CD4-positive, alpha-beta T cell (primary cell): ENCODE measurements around the gene KIF3C. TPM values are rescaled to one million over a fixed set of nuclear protein-coding genes. Genes with fewer than 3 reads are reported as not detected.

Experiments used
- ATAC-seq: fragments of 200-7000 bp; cut with Tn5 transposase; one replicate; pipeline ENCODE4 v1.10.0; 2022; ENCODE audit warnings: mild to moderate bottlenecking; ENCODE audit not compliant: poor library complexity
- CTCF ChIA-PET: fragments of 350-600 bp; sonication (Branson Sonifier 250); formaldehyde crosslinking; loops from one replicate; lab custom pipeline; 2021; ENCODE audit warnings: antibody characterized with exemption, inconsistent platforms; lab: Charles Lee
- POLR2A ChIA-PET: fragments of 350-600 bp; sonication (Branson Sonifier 250); formaldehyde crosslinking; loops from one replicate; lab custom pipeline; 2021; ENCODE audit warnings: antibody characterized with exemption, inconsistent platforms; lab: Charles Lee
- DNase-seq, 14 experiments: peaks; one replicate each; pipeline ENCODE4 v3.0.0-alpha.2; 2013 to 2020; ENCODE audit warnings: mixed read lengths in 2 of 14
- H3K27ac ChIP-seq, 2 donors: one replicate each; pipeline versions ENCODE4 v1.5.1 to v1.7.0; 2013; ENCODE audit warnings: low read length in 2 of 2, low read depth in 1 of 2, mild to moderate bottlenecking in 1 of 2
- H3K27me3 ChIP-seq, 2 experiments: 1 replicate in 1 of 2; 2 replicates in 1 of 2; pipeline versions ENCODE4 v1.6.1 to v1.7.0; 2013; ENCODE audit warnings: low read length in 2 of 2, control low read depth in 1 of 2, mild to moderate bottlenecking in 1 of 2, moderate library complexity in 1 of 2; ENCODE audit not compliant: insufficient read depth in 2 of 2, control insufficient read depth in 1 of 2
- H3K36me3 ChIP-seq: one replicate; pipeline ENCODE4 v1.6.1; 2013; ENCODE audit warnings: low read length, control low read depth; ENCODE audit not compliant: insufficient read depth
- H3K4me1 ChIP-seq: one replicate; pipeline ENCODE4 v1.6.1; 2013; ENCODE audit warnings: low read length, control low read depth; ENCODE audit not compliant: insufficient read depth
- H3K4me3 ChIP-seq: one replicate; pipeline ENCODE4 v1.5.1; 2013; ENCODE audit warnings: mild to moderate bottlenecking, low read length, moderate library complexity
- H3K9me3 ChIP-seq, 2 experiments: 1 replicate in 1 of 2; 2 replicates in 1 of 2; pipeline versions ENCODE4 v1.6.1 to v1.7.0; 2013; ENCODE audit warnings: low read length in 2 of 2, mild to moderate bottlenecking in 2 of 2, control low read depth in 1 of 2, moderate library complexity in 1 of 2; ENCODE audit not compliant: control insufficient read depth in 1 of 2, insufficient read depth in 1 of 2
- H3K27ac Mint-ChIP-seq: one replicate; pipeline ENCODE4 v1.8.0; 2020; ENCODE audit warnings: mixed read lengths
- H3K27me3 Mint-ChIP-seq: one replicate; pipeline ENCODE4 v1.8.0; 2021; ENCODE audit warnings: mixed read lengths
- H3K36me3 Mint-ChIP-seq: one replicate; pipeline ENCODE4 v1.8.0; 2021; ENCODE audit warnings: low read depth, mixed read lengths
- H3K4me1 Mint-ChIP-seq: one replicate; pipeline ENCODE4 v1.8.0; 2021; ENCODE audit warnings: low read depth, mixed read lengths
- H3K4me3 Mint-ChIP-seq: one replicate; pipeline ENCODE4 v1.8.0; 2020; ENCODE audit warnings: mild to moderate bottlenecking, mixed read lengths
- H3K9me3 Mint-ChIP-seq: one replicate; pipeline ENCODE4 v1.8.0; 2020; ENCODE audit warnings: mixed read lengths
- intact Hi-C, 2 experiments: fragments of 100-400 bp; cut with DNase I in 1 of 2; cut with micrococcal nuclease in 1 of 2; formaldehyde crosslinking; loops; one replicate each; pipeline versions ENCODE4 v1.15.1 to v1.9.0; 2023 to 2025; cut with DNase I, micrococcal nuclease
- total RNA-seq, 174 experiments: library from RNA in 2 of 174; stranded (reverse) in 2 of 174; gene quantifications; one replicate each; pipeline ENCODE4 v1.2.3 and lab custom pipeline; 2021 to 2026
- TF ChIP-seq, protein P1 (sequence below): fragments of 200-600 bp; IDR thresholded peaks from one replicate; pipeline ENCODE4 v1.8.0; 2022; ENCODE audit warnings: antibody characterized with exemption, mild to moderate bottlenecking

The KIF3C gene
- total RNA-seq, 2 experiments from 2014 or later = 1.8 to 3.4 TPM

DNA sequence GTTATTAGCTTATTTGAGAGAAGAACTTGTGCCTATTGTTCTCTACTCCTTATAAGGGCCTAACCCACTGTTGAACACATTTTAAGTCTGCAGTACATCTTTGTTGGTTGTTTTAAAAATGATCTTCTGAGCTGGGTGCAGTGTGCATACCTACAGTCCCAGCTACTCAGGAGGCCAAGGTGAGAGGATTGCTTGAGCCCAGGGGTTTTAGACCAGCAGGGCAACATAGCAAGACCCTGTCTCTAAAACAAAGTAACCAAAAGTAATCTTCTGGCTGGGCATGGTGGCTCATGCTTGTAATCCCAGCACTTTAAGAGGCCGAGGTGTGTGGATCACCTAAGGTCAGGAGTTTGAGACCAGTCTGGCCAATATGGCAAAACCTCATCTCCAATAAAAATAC, 25.8 kb upstream of the KIF3C start:
- no peaks in the 10 kb centered on the region for H3K27me3 ChIP-seq
- ChIA-PET POLR2A (no interaction called here), CTCF (no interaction called here)
- H3K4me3 ChIP-seq = no peak overlapping the region
- TF ChIP-seq, protein P1, sequence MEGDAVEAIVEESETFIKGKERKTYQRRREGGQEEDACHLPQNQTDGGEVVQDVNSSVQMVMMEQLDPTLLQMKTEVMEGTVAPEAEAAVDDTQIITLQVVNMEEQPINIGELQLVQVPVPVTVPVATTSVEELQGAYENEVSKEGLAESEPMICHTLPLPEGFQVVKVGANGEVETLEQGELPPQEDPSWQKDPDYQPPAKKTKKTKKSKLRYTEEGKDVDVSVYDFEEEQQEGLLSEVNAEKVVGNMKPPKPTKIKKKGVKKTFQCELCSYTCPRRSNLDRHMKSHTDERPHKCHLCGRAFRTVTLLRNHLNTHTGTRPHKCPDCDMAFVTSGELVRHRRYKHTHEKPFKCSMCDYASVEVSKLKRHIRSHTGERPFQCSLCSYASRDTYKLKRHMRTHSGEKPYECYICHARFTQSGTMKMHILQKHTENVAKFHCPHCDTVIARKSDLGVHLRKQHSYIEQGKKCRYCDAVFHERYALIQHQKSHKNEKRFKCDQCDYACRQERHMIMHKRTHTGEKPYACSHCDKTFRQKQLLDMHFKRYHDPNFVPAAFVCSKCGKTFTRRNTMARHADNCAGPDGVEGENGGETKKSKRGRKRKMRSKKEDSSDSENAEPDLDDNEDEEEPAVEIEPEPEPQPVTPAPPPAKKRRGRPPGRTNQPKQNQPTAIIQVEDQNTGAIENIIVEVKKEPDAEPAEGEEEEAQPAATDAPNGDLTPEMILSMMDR = no peak
- no peaks in the 10 kb centered on the region for H3K36me3 Mint-ChIP-seq
- no peaks in the 10 kb centered on the region for H3K9me3 Mint-ChIP-seq
- H3K4me3 Mint-ChIP-seq = no peak overlapping the region
- H3K4me1 Mint-ChIP-seq = no peaks in the 10 kb centered on the region
- H3K36me3 ChIP-seq = no peaks in the 10 kb centered on the region
- no peak for DNase-seq
- ATAC-seq = no peak
- H3K4me1 ChIP-seq = no peaks in the 10 kb centered on the region
- H3K27me3 Mint-ChIP-seq = no peaks in the 10 kb centered on the region
- intact Hi-C loops = no loop called here
- H3K9me3 ChIP-seq = no peaks in the 10 kb centered on the region
- H3K27ac Mint-ChIP-seq = no peak overlapping the region
- H3K27ac ChIP-seq = no peak overlapping the region

DNA sequence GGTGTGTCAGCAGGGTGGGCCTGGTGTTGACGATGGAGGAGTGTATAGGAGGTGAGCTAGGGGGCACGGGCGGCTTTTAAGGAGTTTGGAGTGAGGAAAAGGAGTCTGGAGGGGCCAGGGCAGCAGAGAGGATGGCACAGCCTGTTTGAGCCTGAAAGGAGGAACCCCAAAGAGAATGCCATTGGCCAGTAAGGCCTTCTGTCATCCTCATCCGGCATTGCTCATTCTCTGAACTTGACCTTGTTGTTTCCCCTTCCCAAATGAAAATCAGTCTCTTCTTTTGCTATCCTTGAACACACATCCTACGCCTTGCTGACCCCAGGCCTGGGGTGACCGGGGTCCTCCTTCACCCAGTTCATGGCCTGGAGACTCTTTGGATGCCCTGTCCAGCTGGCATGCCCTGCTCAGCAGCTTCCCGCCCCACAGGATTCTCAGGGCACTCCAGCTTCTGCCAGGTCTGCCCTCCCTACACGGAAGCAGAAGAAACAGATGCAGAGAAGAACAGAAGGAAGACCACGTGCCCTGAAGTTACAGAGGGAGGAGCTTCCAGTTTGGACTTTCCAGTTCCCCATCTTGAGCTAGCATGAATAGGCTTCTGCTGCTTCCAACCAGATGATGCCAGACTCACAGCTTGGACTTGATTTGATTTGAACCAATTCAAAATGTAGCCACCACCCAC, 20.5 kb upstream of the KIF3C start:
- no peaks in the 10 kb centered on the region for H3K27me3 Mint-ChIP-seq
- TF ChIP-seq, protein P1 = no peak
- no peaks in the 10 kb centered on the region for H3K4me1 ChIP-seq
- no peak overlapping the region for H3K4me3 Mint-ChIP-seq
- H3K27ac Mint-ChIP-seq = no peak overlapping the region
- H3K9me3 ChIP-seq = no peaks in the 10 kb centered on the region
- H3K27me3 ChIP-seq = no peaks in the 10 kb centered on the region
- CTCF ChIA-PET = no interaction called here
- no peak overlapping the region for H3K27ac ChIP-seq
- POLR2A ChIA-PET = no interaction called here
- peak in 3 of 14 experiments; percentile 8 to 63 (median 54) for DNase-seq
- H3K4me3 ChIP-seq = no peak overlapping the region
- intact Hi-C loops = no loop called here
- H3K36me3 Mint-ChIP-seq = no peaks in the 10 kb centered on the region
- no peak for ATAC-seq
- H3K4me1 Mint-ChIP-seq = no peaks in the 10 kb centered on the region
- no peaks in the 10 kb centered on the region for H3K9me3 Mint-ChIP-seq
- no peaks in the 10 kb centered on the region for H3K36me3 ChIP-seq

DNA sequence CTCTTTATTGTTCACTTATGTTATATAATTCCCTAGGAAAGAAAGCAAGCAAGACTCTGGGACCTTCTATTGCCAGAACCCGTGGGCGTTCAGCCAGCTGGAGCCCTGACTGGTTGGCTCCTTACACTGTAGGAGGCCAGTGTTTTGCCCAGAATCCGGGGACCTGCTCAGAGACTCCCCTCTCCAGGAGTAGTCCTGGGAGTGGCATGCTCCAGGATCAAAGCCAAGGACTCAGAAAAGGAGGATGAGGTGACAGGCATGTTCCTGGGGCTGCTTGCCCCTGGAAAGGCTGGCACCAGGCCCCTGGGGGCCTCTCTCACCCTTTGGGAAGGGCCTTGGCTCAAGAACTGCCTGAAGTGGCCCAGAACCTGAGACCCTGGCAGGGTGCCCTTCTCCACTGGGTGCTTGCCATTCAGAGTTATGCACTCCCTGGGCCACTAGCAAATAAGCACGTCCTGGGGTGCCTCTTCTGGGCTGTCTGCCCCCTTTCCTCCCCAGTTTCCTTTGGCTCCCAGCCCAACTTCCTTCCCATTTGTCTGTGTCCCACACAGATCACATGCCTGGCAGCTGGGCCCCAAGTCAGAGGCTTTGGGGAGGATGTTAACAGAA, 19.6 kb upstream of the KIF3C start:
- H3K27me3 ChIP-seq = no peaks in the 10 kb centered on the region
- H3K36me3 ChIP-seq = no peaks in the 10 kb centered on the region
- POLR2A ChIA-PET = no interaction called here
- no peak overlapping the region for H3K4me3 ChIP-seq
- Mint-ChIP-seq H3K4me1 (no peaks in the 10 kb centered on the region), H3K9me3 (no peaks in the 10 kb centered on the region), H3K4me3 (no peak overlapping the region), H3K36me3 (no peaks in the 10 kb centered on the region), H3K27ac (no peak overlapping the region), H3K27me3 (no peaks in the 10 kb centered on the region)
- H3K9me3 ChIP-seq = no peaks in the 10 kb centered on the region
- CTCF ChIA-PET = no interaction called here
- no peak overlapping the region for H3K27ac ChIP-seq
- DNase-seq (no peak), ATAC-seq (no peak)
- intact Hi-C loops = no loop called here
- H3K4me1 ChIP-seq = no peaks in the 10 kb centered on the region
- TF ChIP-seq, protein P1 = no peak
